Measurements from ENCODE around the gene HSD11B1L. TPM values are rescaled to one million over a fixed set of nuclear protein-coding genes. Genes with fewer than 3 reads are reported as not detected.

HSD11B1L gene
- total RNA-seq, 1 donor from 2014 or later = 39.9 TPM

- no peak for DNase-seq (ENCODE audit: low read depth)
These were observed 13.8 kb upstream of the HSD11B1L start for GRCh38 chr19:5666921-5667610.

GRCh38 chr19:5667751-5668271 lies 13.0 kb upstream of the HSD11B1L start:
- DNase-seq (ENCODE audit: low read depth) = no peak

GRCh38 chr19:5669212-5669611 lies 11.6 kb upstream of the HSD11B1L start:
- no peak for DNase-seq (ENCODE audit: low read depth)

- no peak for DNase-seq (ENCODE audit: low read depth)
These were observed 9.2 kb upstream of the HSD11B1L start for GRCh38 chr19:5671600-5671999.

GRCh38 chr19:5672708-5673459 lies 7.9 kb upstream of the HSD11B1L start:
- DNase-seq (ENCODE audit: low read depth) = no peak

- no peak for DNase-seq (ENCODE audit: low read depth)
These were observed 7.1 kb upstream of the HSD11B1L start for GRCh38 chr19:5673752-5674151.

- DNase-seq (ENCODE audit: low read depth) = no peak
These were observed 6.1 kb upstream of the HSD11B1L start for GRCh38 chr19:5674714-5675113.

- peak; percentile 99 for DNase-seq (ENCODE audit: low read depth)
These were observed 4.6 kb upstream of the HSD11B1L start for GRCh38 chr19:5676105-5676771.

GRCh38 chr19:5676772-5677105 lies 4.1 kb upstream of the HSD11B1L start:
- peak; percentile 96 for DNase-seq (ENCODE audit: low read depth)

- DNase-seq (ENCODE audit: low read depth) = no peak
These were observed 3.7 kb upstream of the HSD11B1L start for GRCh38 chr19:5677136-5677535.

- no peak for DNase-seq (ENCODE audit: low read depth)
These were observed 3.2 kb upstream of the HSD11B1L start for GRCh38 chr19:5677580-5677979.

- no peak for DNase-seq (ENCODE audit: low read depth)
These were observed 2.6 kb upstream of the HSD11B1L start for GRCh38 chr19:5678071-5678718.

- no peak for DNase-seq (ENCODE audit: low read depth)
These were observed 1.3 kb upstream of the HSD11B1L start for GRCh38 chr19:5679289-5680083.

GRCh38 chr19:5680084-5680436 lies 767 bp upstream of the HSD11B1L start:
- peak; percentile 73 for DNase-seq (ENCODE audit: low read depth)

- DNase-seq (ENCODE audit: low read depth) = no peak
These were observed 722 bp downstream of the HSD11B1L start for GRCh38 chr19:5681391-5682106.

GRCh38 chr19:5682107-5682482 lies 1.3 kb downstream of the HSD11B1L start:
- DNase-seq (ENCODE audit: low read depth) = no peak

- DNase-seq (ENCODE audit: low read depth) = no peak
These were observed 2.5 kb downstream of the HSD11B1L start for GRCh38 chr19:5683177-5683886.

- no peak for DNase-seq (ENCODE audit: low read depth)
These were observed 4.0 kb downstream of the HSD11B1L start for GRCh38 chr19:5684694-5685430.

- DNase-seq (ENCODE audit: low read depth) = no peak
These were observed 5.5 kb downstream of the HSD11B1L start for GRCh38 chr19:5686326-5686646.

Measured in myocyte (in vitro differentiated cells).